Effector memory CD8-positive, alpha-beta T cell (primary cell): ENCODE measurements around the gene USP47.

Source experiments
- ATAC-seq: fragments of 150-1000 bp; cut with Tn5 transposase; replicated peaks from 2 replicates; pipeline ENCODE4 v1.10.0; 2021; ENCODE audit warnings: mild to moderate bottlenecking, moderate library complexity
- DNase-seq, 3 experiments: peaks; one replicate each; pipeline ENCODE4 v3.0.0; 2021
- H3K27ac Mint-ChIP-seq, 2 donors: one replicate each; pipeline ENCODE4 v1.8.0; 2022; ENCODE audit warnings: mild to moderate bottlenecking in 2 of 2, mixed read lengths in 2 of 2, moderate library complexity in 2 of 2
- H3K27me3 Mint-ChIP-seq, 2 donors: one replicate each; pipeline ENCODE4 v1.8.0; 2022; ENCODE audit warnings: mixed read lengths in 2 of 2
- H3K36me3 Mint-ChIP-seq: one replicate; pipeline ENCODE4 v1.8.0; 2022; ENCODE audit warnings: mild to moderate bottlenecking, moderate library complexity, mixed read lengths; ENCODE audit not compliant: insufficient read depth
- H3K4me1 Mint-ChIP-seq, 2 donors: one replicate each; pipeline ENCODE4 v1.8.0; 2022; ENCODE audit warnings: low read depth in 2 of 2, mixed read lengths in 2 of 2
- H3K4me3 Mint-ChIP-seq, 2 donors: one replicate each; pipeline ENCODE4 v1.8.0; 2022; ENCODE audit warnings: mild to moderate bottlenecking in 2 of 2, mixed read lengths in 2 of 2, moderate library complexity in 2 of 2
- H3K9me3 Mint-ChIP-seq, 2 donors: one replicate each; pipeline ENCODE4 v1.8.0; 2022; ENCODE audit warnings: mixed read lengths in 2 of 2

Gene USP47

GRCh38 chr11:11989774-11990744 lies 148.3 kb downstream of the USP47 start:
- ATAC-seq = no peak
- no peaks in the 10 kb centered on the region for H3K36me3 Mint-ChIP-seq
- peaks cover 5 to 23% of the 10 kb centered on the region in 2 donors for H3K27me3 Mint-ChIP-seq
- no peak for DNase-seq
- no peak overlapping the region for H3K27ac Mint-ChIP-seq
- H3K4me1 Mint-ChIP-seq = peaks cover 11 to 25% of the 10 kb centered on the region in 2 donors
- no peaks in the 10 kb centered on the region for H3K9me3 Mint-ChIP-seq
- no peak overlapping the region for H3K4me3 Mint-ChIP-seq

- ATAC-seq (no peak), DNase-seq (no peak)
- Mint-ChIP-seq H3K4me3 (peak overlapping the region in 1 of 2 donors; percentile 6), H3K9me3 (no peaks in the 10 kb centered on the region), H3K27me3 (peaks cover 5 to 32% of the 10 kb centered on the region in 2 donors), H3K36me3 (no peaks in the 10 kb centered on the region), H3K27ac (peak overlapping the region in 1 of 2 donors; percentile 13), H3K4me1 (peaks cover 22 to 33% of the 10 kb centered on the region in 2 donors)
These were observed 150.8 kb downstream of the USP47 start for GRCh38 chr11:11992257-11993212.

DNA sequence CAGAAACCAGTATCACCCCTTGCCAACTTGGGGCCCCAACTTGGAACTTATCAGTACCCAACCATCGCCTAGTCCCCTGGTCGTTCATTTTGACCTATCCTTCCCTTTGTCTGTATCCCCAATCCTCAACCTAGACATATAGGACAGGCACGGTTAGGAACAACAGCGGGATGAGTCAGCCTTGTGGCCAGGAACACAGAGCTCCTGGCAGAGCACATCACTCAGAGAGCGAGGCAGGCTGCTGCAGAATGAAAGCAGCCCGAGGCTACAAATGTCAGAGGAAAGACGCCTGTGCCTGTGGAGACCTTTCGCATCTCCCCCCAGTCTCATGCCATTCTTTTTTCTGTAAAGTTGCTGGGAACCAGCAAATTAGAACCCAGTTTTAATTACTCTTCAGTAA lies 152.1 kb downstream of the USP47 start:
- Mint-ChIP-seq H3K9me3 (no peaks in the 10 kb centered on the region), H3K4me3 (no peak overlapping the region), H3K36me3 (no peaks in the 10 kb centered on the region), H3K27me3 (peaks cover 5 to 34% of the 10 kb centered on the region in 2 donors), H3K4me1 (peaks cover 21 to 35% of the 10 kb centered on the region in 2 donors), H3K27ac (peak overlapping the region in 1 of 2 donors; percentile 89)
- ATAC-seq = no peak
- no peak for DNase-seq

DNA sequence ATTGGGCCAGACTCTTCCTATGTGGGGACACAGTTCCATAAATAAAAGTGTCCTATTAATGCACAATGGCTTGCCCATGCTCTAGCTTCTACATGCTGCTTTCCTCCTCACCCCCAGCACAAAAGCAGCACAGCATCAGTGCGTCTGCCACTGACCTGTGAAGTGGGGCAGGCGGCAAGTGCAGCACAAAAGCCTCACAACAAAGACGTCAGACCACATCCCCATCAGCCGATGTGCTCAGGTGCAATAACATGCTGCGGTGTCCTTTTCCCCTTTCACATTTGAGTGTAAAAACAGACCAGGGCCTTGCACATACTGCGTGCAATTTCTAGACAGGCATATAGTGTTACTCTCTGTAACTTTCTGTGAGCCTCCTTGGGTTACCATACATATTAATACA lies 153.8 kb downstream of the USP47 start:
- Mint-ChIP-seq H3K4me3 (peak overlapping the region in 1 of 2 donors; percentile 7), H3K36me3 (no peaks in the 10 kb centered on the region), H3K27me3 (peaks cover 3 to 34% of the 10 kb centered on the region in 2 donors), H3K9me3 (no peaks in the 10 kb centered on the region), H3K4me1 (peaks cover 22 to 38% of the 10 kb centered on the region in 2 donors), H3K27ac (peak overlapping the region; percentile 89 to 90)
- peak; percentile 93 for ATAC-seq
- DNase-seq = peak; percentile 57 to 61 (median 57)

GRCh38 chr11:11996321-11997048 lies 154.7 kb downstream of the USP47 start:
- no peaks in the 10 kb centered on the region for H3K36me3 Mint-ChIP-seq
- H3K4me1 Mint-ChIP-seq = peaks cover 22 to 33% of the 10 kb centered on the region in 2 donors
- ATAC-seq (no peak), DNase-seq (no peak)
- H3K27me3 Mint-ChIP-seq = peaks cover 4 to 34% of the 10 kb centered on the region in 2 donors
- no peaks in the 10 kb centered on the region for H3K9me3 Mint-ChIP-seq
- H3K27ac Mint-ChIP-seq = peak overlapping the region; percentile 89 to 90
- H3K4me3 Mint-ChIP-seq = no peak overlapping the region

GRCh38 chr11:11997049-11997322 lies 155.2 kb downstream of the USP47 start:
- H3K9me3 Mint-ChIP-seq = no peaks in the 10 kb centered on the region
- no peak for ATAC-seq
- peak overlapping the region; percentile 36 to 42 for H3K4me3 Mint-ChIP-seq
- no peaks in the 10 kb centered on the region for H3K36me3 Mint-ChIP-seq
- peak overlapping the region; percentile 89 to 90 for H3K27ac Mint-ChIP-seq
- peaks cover 22 to 29% of the 10 kb centered on the region in 2 donors for H3K4me1 Mint-ChIP-seq
- DNase-seq = no peak
- H3K27me3 Mint-ChIP-seq = peaks cover 5 to 34% of the 10 kb centered on the region in 2 donors

DNA sequence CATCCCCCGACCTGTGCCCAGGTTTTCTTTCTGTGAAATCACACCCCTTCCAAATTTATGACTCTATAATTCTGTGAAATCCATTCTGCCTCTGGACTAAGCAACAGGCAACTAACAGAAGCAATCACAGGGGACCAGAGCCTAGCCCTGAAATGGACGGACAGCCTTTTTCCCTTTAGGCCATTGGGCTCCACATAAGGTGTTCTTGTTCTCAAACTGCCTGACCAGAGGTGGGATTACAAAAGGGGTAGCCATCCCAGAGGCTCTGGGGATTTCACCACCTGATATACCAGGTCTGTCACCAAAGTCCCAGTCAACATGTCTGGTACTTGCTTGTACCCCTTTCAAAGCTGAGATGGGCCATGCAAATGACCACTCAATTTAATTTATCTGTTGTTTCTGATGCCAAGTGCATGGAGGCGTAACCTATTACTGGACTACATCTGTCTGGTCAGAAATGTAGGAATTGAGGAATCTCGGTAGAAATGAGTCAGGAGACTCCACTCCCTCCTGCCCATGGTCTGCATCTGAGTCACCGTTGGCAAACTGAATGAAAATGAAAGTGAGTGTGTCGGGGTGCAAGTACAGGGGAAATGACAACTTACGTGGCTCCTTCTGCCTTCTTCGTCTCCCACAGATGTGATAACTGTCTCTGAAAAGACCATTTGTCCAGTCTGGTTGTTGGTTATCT lies 156.5 kb downstream of the USP47 start:
- Mint-ChIP-seq H3K9me3 (no peaks in the 10 kb centered on the region), H3K27me3 (peaks cover 9 to 37% of the 10 kb centered on the region in 2 donors), H3K27ac (peak overlapping the region; percentile 89 to 90), H3K4me3 (peak overlapping the region; percentile 63 to 69), H3K4me1 (peaks cover 22 to 29% of the 10 kb centered on the region in 2 donors), H3K36me3 (no peaks in the 10 kb centered on the region)
- no peak for DNase-seq
- ATAC-seq = no peak

DNA sequence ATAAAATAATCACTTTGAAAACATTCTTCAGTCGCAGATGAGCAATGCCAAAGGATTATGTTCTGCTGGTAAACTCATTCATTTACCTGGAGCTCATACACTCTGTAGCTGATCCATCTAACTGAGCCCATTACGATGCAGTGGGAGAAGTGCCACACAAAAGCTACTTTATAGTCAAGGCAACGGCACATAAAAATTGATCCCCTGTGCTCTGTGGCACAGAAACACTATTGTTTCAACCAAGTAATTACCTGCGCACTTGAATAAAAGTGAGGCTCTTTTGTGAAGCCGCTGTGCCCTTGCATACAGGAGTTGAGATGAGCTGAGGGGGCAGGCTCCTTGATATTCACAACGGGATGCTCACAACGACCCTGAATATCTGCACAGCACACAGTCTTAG lies 159.4 kb downstream of the USP47 start:
- DNase-seq (no peak), ATAC-seq (no peak)
- Mint-ChIP-seq H3K27ac (no peak overlapping the region), H3K9me3 (no peaks in the 10 kb centered on the region), H3K4me3 (no peak overlapping the region), H3K36me3 (no peaks in the 10 kb centered on the region), H3K27me3 (peaks cover 33 to 51% of the 10 kb centered on the region in 2 donors), H3K4me1 (peaks cover 14 to 18% of the 10 kb centered on the region in 2 donors)

DNA sequence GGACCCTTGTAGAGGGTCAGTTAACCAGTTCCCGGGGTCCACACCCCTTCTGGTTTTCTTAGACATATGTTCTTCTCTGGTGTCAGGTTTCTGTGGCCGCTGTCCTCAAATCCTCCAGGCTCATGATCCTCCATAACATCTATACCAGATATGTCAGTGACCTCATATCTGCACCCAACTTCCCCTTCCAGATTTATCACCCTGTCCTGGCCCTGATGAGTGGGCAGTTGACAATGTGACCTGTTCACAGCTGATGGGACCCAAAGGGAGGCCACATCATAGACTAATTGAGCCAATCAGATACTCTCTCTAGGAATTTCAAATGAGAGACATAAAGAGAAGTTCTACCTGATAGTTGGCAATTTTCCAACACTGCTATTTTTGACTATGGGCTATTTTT lies 161.6 kb downstream of the USP47 start:
- H3K36me3 Mint-ChIP-seq = no peaks in the 10 kb centered on the region
- DNase-seq (no peak), ATAC-seq (no peak)
- H3K9me3 Mint-ChIP-seq = no peaks in the 10 kb centered on the region
- peaks cover 53 to 62% of the 10 kb centered on the region in 2 donors for H3K27me3 Mint-ChIP-seq
- peak overlapping the region in 1 of 2 donors; percentile 51 for H3K27ac Mint-ChIP-seq
- peaks cover 7 to 10% of the 10 kb centered on the region in 2 donors for H3K4me1 Mint-ChIP-seq
- no peak overlapping the region for H3K4me3 Mint-ChIP-seq

DNA sequence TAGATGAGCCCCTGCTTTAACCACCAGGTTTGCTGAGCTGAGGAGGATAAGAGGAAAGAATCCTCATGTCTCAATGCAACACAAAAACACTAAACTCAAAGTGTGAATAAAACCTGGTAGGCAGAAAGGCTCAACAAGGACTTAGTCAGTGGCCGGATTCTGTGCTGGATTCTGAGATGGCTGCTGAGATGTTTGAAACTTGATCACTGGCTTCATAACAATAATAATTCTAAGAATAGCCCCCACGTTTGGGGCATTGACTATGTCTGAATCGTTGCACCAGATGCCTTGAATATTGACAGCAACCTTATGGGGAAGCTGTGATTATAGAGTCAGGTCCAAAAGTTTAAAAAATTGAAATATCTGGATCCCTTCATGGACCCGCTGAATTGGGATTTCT lies 162.0 kb downstream of the USP47 start:
- Mint-ChIP-seq H3K9me3 (no peaks in the 10 kb centered on the region), H3K4me3 (no peak overlapping the region), H3K27ac (peak overlapping the region in 1 of 2 donors; percentile 51), H3K36me3 (peaks cover 3% of the 10 kb centered on the region), H3K4me1 (peaks cover 7% of the 10 kb centered on the region in 2 donors), H3K27me3 (peaks cover 55 to 67% of the 10 kb centered on the region in 2 donors)
- no peak for DNase-seq
- ATAC-seq = no peak

DNA sequence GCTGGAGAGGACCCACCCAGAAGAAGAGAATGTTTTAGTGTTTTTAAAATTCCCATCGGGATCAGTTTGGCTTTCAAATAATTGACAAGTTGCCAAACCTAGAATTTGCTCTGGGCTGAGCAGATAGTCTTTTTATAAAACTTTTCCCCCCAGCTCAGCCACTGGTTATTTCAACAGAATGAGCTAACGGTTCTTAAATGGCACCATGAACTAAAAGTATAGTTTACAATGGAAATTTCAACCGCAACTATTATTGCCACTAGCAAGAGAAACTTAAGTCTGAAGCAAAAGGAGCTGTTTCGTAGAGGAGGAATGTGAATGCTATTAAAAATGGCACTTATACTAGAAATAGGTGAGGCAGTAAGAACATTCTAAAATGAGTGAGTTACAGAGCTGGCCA lies 163.3 kb downstream of the USP47 start:
- Mint-ChIP-seq H3K27ac (no peak overlapping the region), H3K36me3 (peaks cover 4% of the 10 kb centered on the region), H3K4me1 (peaks cover 8 to 10% of the 10 kb centered on the region in 2 donors), H3K27me3 (peaks cover 67 to 79% of the 10 kb centered on the region in 2 donors), H3K9me3 (no peaks in the 10 kb centered on the region), H3K4me3 (no peak overlapping the region)
- no peak for ATAC-seq
- DNase-seq = no peak

DNA sequence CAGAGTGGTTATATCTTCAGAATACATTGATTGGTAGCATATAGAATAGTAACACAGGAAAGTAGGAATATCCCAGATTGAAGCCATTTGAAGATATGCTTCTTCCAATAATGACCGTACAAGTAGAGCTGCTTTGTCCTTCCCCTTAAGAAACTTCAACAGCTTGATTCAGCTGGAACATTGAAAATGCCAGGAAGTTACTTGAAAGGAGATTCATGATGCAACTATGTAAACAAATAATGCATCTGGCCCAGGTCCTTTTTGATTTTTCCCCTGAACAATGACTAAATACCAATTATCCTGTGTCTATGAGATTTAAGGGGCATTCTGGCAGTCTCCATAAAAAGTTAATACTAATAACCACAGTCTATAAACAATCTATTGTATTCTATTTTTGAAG lies 163.7 kb downstream of the USP47 start:
- H3K36me3 Mint-ChIP-seq = peaks cover 4% of the 10 kb centered on the region
- DNase-seq (no peak), ATAC-seq (no peak)
- peaks cover 8 to 10% of the 10 kb centered on the region in 2 donors for H3K4me1 Mint-ChIP-seq
- H3K27ac Mint-ChIP-seq = no peak overlapping the region
- H3K9me3 Mint-ChIP-seq = no peaks in the 10 kb centered on the region
- H3K4me3 Mint-ChIP-seq = no peak overlapping the region
- H3K27me3 Mint-ChIP-seq = peaks cover 70 to 83% of the 10 kb centered on the region in 2 donors
